WTC11 (cell line): ENCODE results near the gene GTF2B. TPM values are rescaled to one million over a fixed set of nuclear protein-coding genes. Genes with fewer than 3 reads are reported as not detected.
A peak's percentile ranks its signal among the peaks of the same experiment; 100 is the strongest.

Source experiments
- ATAC-seq: fragments of 200-7000 bp; cut with Tn5 transposase; 2 replicates; pipeline ENCODE4 v1.10.0; 2021; ENCODE audit warnings: mild to moderate bottlenecking, moderate library complexity
- CTCF ChIA-PET: fragments of 300-600 bp; sonication (Branson Sonifier 250); formaldehyde crosslinking; loops from one replicate; lab custom pipeline; 2021; ENCODE audit warnings: antibody characterized with exemption; lab: Charles Lee
- POLR2A ChIA-PET: fragments of 350-600 bp; sonication (Branson Sonifier 250); formaldehyde crosslinking; loops from one replicate; lab custom pipeline; 2021; ENCODE audit warnings: antibody characterized with exemption; lab: Charles Lee
- DNase-seq: peaks from one replicate; pipeline ENCODE4 v3.0.0; 2021; ENCODE audit warnings: low spot score
- H3K27ac Mint-ChIP-seq: 2 replicates; pipeline ENCODE4 v1.8.0; 2021; ENCODE audit warnings: mixed read lengths
- H3K27me3 Mint-ChIP-seq: 2 replicates; pipeline ENCODE4 v1.8.0; 2021; ENCODE audit warnings: low read depth, mild to moderate bottlenecking, moderate library complexity, mixed read lengths
- H3K36me3 Mint-ChIP-seq: 2 replicates; pipeline ENCODE4 v1.8.0; 2021; ENCODE audit warnings: mixed read lengths
- H3K4me1 Mint-ChIP-seq: 2 replicates; pipeline ENCODE4 v1.8.0; 2022; ENCODE audit warnings: mixed read lengths
- H3K4me3 Mint-ChIP-seq: 2 replicates; pipeline ENCODE4 v1.8.0; 2021; ENCODE audit warnings: mild to moderate bottlenecking, moderate library complexity, mixed read lengths
- H3K9me3 Mint-ChIP-seq: 2 replicates; pipeline ENCODE4 v1.8.0; 2021; ENCODE audit warnings: mixed read lengths
- ARID4B ChIP-seq: sonication (generic); formaldehyde crosslinking; IDR thresholded peaks from 2 replicates; pipeline ENCODE4 v1.8.0; 2023; ENCODE audit warnings: missing genetic modification reagents, mild to moderate bottlenecking, borderline replicate concordance
- CREB1 ChIP-seq: sonication (generic); formaldehyde crosslinking; IDR thresholded peaks from 2 replicates; pipeline ENCODE4 v1.8.0; 2023; ENCODE audit warnings: mild to moderate bottlenecking, missing genetic modification reagents
- ETV6 ChIP-seq: sonication (generic); formaldehyde crosslinking; IDR thresholded peaks from 2 replicates; pipeline ENCODE4 v1.8.1; 2022; ENCODE audit warnings: mild to moderate bottlenecking, missing genetic modification reagents
- HMGA2 ChIP-seq: fragments of 250-450 bp; sonication (Bioruptor Pico); IDR thresholded peaks from 2 replicates; pipeline ENCODE4 v1.4.0; 2021; ENCODE audit warnings: mild to moderate bottlenecking, moderate library complexity
- IRF1 ChIP-seq: sonication (generic); formaldehyde crosslinking; IDR thresholded peaks from 2 replicates; pipeline ENCODE4 v1.8.0; 2023; ENCODE audit warnings: missing genetic modification reagents
- KAT7 ChIP-seq: sonication (generic); formaldehyde crosslinking; IDR thresholded peaks from 2 replicates; pipeline ENCODE4 v1.8.1; 2023; ENCODE audit warnings: missing genetic modification reagents, mild to moderate bottlenecking, borderline replicate concordance
- MYBL2 ChIP-seq: sonication (generic); formaldehyde crosslinking; IDR thresholded peaks from 2 replicates; pipeline ENCODE4 v1.8.1; 2023; ENCODE audit warnings: mild to moderate bottlenecking, moderate library complexity, missing genetic modification reagents
- PRRX2 ChIP-seq: fragments of 250-450 bp; sonication (Bioruptor Pico); IDR thresholded peaks from 2 replicates; pipeline ENCODE4 v1.8.0; 2021; ENCODE audit warnings: mild to moderate bottlenecking
- ZNF121 ChIP-seq: sonication (generic); formaldehyde crosslinking; IDR thresholded peaks from 2 replicates; pipeline ENCODE4 v1.8.0; 2023; ENCODE audit warnings: missing genetic modification reagents
- ZNF281 ChIP-seq: sonication (generic); formaldehyde crosslinking; IDR thresholded peaks from 2 replicates; pipeline ENCODE4 v1.8.0; 2023; ENCODE audit warnings: mild to moderate bottlenecking, missing genetic modification reagents
- ZNF317 ChIP-seq: sonication (generic); formaldehyde crosslinking; IDR thresholded peaks from 2 replicates; pipeline ENCODE4 v1.8.1; 2023; ENCODE audit warnings: low read depth, mild to moderate bottlenecking, moderate library complexity, missing genetic modification reagents, borderline replicate concordance
- ZSCAN18 ChIP-seq: fragments of 250-450 bp; sonication (Bioruptor Pico); IDR thresholded peaks from 2 replicates; pipeline ENCODE4 v2.1.2; 2022; ENCODE audit warnings: mild to moderate bottlenecking, moderate library complexity
- total RNA-seq: library from RNA; stranded (reverse); gene quantifications from 3 replicates; pipeline ENCODE4 v1.2.3, GENCODE V29; 2021
- TF ChIP-seq, protein P1 (sequence below): sonication (generic); formaldehyde crosslinking; IDR thresholded peaks from 2 replicates; pipeline ENCODE4 v1.8.0; 2022; ENCODE audit warnings: mild to moderate bottlenecking, missing genetic modification reagents
- TF ChIP-seq, protein P2 (sequence below): sonication (generic); formaldehyde crosslinking; IDR thresholded peaks from 2 replicates; pipeline ENCODE4 v1.8.1; 2023; ENCODE audit warnings: mild to moderate bottlenecking, missing genetic modification reagents, borderline replicate concordance
- TF ChIP-seq, protein P3 (sequence below): sonication (generic); formaldehyde crosslinking; IDR thresholded peaks from 2 replicates; pipeline ENCODE4 v1.8.0; 2022; ENCODE audit warnings: mild to moderate bottlenecking, missing genetic modification reagents

The GTF2B gene
- total RNA-seq, 1 experiment from 2014 or later = 14.2 TPM

DNA sequence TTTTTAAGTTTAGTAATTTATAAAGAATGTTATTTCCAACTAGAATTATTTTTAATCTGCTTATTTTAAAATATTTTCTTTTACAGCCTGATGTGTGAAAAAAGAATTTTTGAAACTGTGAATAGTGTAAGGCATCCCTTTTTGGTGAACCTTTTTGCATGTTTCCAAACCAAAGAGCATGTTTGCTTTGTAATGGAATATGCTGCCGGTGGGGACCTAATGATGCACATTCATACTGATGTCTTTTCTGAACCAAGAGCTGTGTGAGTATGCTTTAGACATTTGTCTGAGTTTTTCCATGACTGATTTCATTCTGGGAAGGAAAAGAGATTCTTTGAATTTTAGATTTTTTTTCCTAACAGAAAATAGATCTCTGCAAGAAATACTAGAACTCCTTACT is 77.9 kb downstream of the GTF2B start (continued):
- TF ChIP-seq PRRX2 (CRISPR knock-in tag) (no peak), ZSCAN18 (CRISPR knock-in tag) (no peak), KAT7 (CRISPR knock-in tag) (no peak), ZNF281 (no peak), ARID4B (CRISPR knock-in tag) (no peak), ETV6 (no peak)

DNA sequence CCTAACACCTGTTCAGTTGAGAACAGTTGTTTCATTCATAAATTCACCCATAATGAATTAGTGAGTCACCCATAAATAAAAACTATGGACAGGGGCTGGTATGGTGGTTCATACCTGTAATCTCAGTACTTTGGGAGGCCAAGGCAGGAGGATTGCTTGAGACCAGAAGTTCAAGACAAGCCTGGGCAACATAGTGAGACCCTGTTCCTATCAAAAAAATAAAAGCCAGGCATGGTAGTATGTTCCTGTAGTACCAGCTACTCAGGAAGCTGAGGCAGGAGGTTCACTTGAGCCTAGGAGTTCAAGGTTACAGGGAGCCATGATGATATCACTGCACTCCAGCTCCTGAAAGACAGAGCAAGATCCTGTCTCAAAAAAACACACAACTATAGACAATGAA is 79.0 kb downstream of the GTF2B start:
- CTCF ChIA-PET = no interaction called here
- no peak overlapping the region for H3K27ac Mint-ChIP-seq
- H3K9me3 Mint-ChIP-seq = no peaks in the 10 kb centered on the region
- H3K4me1 Mint-ChIP-seq = no peaks in the 10 kb centered on the region
- ATAC-seq (no peak), DNase-seq (no peak)
- no peaks in the 10 kb centered on the region for H3K27me3 Mint-ChIP-seq
- H3K4me3 Mint-ChIP-seq = no peak overlapping the region
- POLR2A ChIA-PET = no interaction called here
- peaks cover 17% of the 10 kb centered on the region for H3K36me3 Mint-ChIP-seq
- TF ChIP-seq ZNF121 (CRISPR knock-in tag) (peak; percentile 68), CREB1 (CRISPR knock-in tag) (no peak)
- TF ChIP-seq, protein P1, sequence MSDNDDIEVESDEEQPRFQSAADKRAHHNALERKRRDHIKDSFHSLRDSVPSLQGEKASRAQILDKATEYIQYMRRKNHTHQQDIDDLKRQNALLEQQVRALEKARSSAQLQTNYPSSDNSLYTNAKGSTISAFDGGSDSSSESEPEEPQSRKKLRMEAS = no peak
- TF ChIP-seq, protein P2, sequence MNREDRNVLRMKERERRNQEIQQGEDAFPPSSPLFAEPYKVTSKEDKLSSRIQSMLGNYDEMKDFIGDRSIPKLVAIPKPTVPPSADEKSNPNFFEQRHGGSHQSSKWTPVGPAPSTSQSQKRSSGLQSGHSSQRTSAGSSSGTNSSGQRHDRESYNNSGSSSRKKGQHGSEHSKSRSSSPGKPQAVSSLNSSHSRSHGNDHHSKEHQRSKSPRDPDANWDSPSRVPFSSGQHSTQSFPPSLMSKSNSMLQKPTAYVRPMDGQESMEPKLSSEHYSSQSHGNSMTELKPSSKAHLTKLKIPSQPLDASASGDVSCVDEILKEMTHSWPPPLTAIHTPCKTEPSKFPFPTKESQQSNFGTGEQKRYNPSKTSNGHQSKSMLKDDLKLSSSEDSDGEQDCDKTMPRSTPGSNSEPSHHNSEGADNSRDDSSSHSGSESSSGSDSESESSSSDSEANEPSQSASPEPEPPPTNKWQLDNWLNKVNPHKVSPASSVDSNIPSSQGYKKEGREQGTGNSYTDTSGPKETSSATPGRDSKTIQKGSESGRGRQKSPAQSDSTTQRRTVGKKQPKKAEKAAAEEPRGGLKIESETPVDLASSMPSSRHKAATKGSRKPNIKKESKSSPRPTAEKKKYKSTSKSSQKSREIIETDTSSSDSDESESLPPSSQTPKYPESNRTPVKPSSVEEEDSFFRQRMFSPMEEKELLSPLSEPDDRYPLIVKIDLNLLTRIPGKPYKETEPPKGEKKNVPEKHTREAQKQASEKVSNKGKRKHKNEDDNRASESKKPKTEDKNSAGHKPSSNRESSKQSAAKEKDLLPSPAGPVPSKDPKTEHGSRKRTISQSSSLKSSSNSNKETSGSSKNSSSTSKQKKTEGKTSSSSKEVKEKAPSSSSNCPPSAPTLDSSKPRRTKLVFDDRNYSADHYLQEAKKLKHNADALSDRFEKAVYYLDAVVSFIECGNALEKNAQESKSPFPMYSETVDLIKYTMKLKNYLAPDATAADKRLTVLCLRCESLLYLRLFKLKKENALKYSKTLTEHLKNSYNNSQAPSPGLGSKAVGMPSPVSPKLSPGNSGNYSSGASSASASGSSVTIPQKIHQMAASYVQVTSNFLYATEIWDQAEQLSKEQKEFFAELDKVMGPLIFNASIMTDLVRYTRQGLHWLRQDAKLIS (CRISPR knock-in tag) = no peak

DNA sequence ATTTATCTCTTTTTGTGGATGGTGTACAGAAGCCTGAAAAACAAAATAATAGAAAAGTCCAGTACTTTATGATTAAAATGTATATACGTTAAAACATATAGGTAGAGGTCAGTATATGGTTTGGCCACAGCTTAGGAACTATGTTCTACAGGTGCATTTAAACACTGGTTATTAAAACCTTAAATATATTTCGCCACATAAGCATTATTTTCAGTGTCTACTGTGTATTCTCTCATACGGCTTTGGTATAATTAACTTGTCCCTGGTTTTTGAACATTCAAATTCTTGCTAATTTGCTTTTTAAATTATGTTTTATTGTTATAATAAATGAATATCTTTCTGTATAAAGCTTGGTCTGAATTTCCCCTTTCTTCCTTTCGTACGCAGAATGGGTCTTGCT is 87.9 kb downstream of the GTF2B start:
- POLR2A ChIA-PET = no interaction called here
- H3K9me3 Mint-ChIP-seq = peaks cover 14% of the 10 kb centered on the region
- H3K27me3 Mint-ChIP-seq = no peaks in the 10 kb centered on the region; the same call in 1 of the 2 replicates
- peaks cover 5% of the 10 kb centered on the region; the same call in 1 of the 2 replicates for H3K4me1 Mint-ChIP-seq
- peaks cover 57% of the 10 kb centered on the region for H3K36me3 Mint-ChIP-seq
- no peak overlapping the region for H3K4me3 Mint-ChIP-seq
- CTCF ChIA-PET = no interaction called here
- TF ChIP-seq HMGA2 (CRISPR knock-in tag) = no peak
- no peak for TF ChIP-seq MYBL2 (CRISPR knock-in tag)
- TF ChIP-seq IRF1 (CRISPR knock-in tag) = no peak
- TF ChIP-seq, protein P3, sequence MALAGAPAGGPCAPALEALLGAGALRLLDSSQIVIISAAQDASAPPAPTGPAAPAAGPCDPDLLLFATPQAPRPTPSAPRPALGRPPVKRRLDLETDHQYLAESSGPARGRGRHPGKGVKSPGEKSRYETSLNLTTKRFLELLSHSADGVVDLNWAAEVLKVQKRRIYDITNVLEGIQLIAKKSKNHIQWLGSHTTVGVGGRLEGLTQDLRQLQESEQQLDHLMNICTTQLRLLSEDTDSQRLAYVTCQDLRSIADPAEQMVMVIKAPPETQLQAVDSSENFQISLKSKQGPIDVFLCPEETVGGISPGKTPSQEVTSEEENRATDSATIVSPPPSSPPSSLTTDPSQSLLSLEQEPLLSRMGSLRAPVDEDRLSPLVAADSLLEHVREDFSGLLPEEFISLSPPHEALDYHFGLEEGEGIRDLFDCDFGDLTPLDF (CRISPR knock-in tag) = no peak
- TF ChIP-seq CREB1 (CRISPR knock-in tag) = no peak
- TF ChIP-seq ZNF317 (CRISPR knock-in tag) = no peak
- peak overlapping the region; percentile 76 for H3K27ac Mint-ChIP-seq
- DNase-seq = no peak
- ATAC-seq = no peak
